GM21526 (cell line): ENCODE data around the gene UNC93B1.

ENCODE experiments used
- ATAC-seq: cut with Tn5 transposase; IDR thresholded peaks from one replicate; pipeline ENCODE4 v1.9.1; 2021; ENCODE audit warnings: moderate library complexity; ENCODE audit not compliant: unreplicated experiment, low FRiP score

UNC93B1 gene

GRCh38 chr11:68003846-68004550 lies at the start of gene UNC93B1:
Gene UNC93B1, minus strand, starts transcription at chr11:68004097. Its CDS starts 54 bp downstream, at chr11:68004043.
- ATAC-seq: no peak

- ATAC-seq: no peak
Measured at GRCh38 chr11:68053117-68053516, 49.2 kb upstream of the UNC93B1 start.

GRCh38 chr11:68052137-68052873 lies 48.4 kb upstream of the UNC93B1 start:
- ATAC-seq: no peak

- no peak for ATAC-seq
Measured at GRCh38 chr11:68051191-68052136, 47.6 kb upstream of the UNC93B1 start.

GRCh38 chr11:68050371-68050841 lies 46.5 kb upstream of the UNC93B1 start:
- no peak for ATAC-seq

GRCh38 chr11:68049509-68050370 lies 45.8 kb upstream of the UNC93B1 start:
- ATAC-seq: no peak

GRCh38 chr11:68048681-68049508 lies 45.0 kb upstream of the UNC93B1 start:
- no peak for ATAC-seq

- no peak for ATAC-seq
Measured at GRCh38 chr11:68047437-68048290, 43.8 kb upstream of the UNC93B1 start.

- ATAC-seq: no peak
Measured at GRCh38 chr11:68044898-68045351, 41.0 kb upstream of the UNC93B1 start.

GRCh38 chr11:68044145-68044813 lies 40.4 kb upstream of the UNC93B1 start:
- ATAC-seq: no peak

GRCh38 chr11:68043349-68044144 lies 39.6 kb upstream of the UNC93B1 start:
- ATAC-seq: no peak

GRCh38 chr11:68043029-68043348 lies 39.1 kb upstream of the UNC93B1 start:
- ATAC-seq: no peak

GRCh38 chr11:68042219-68043028 lies 38.5 kb upstream of the UNC93B1 start:
- ATAC-seq: no peak

- ATAC-seq: no peak
Measured at GRCh38 chr11:68041617-68042218, 37.8 kb upstream of the UNC93B1 start.

- ATAC-seq: no peak
Measured at GRCh38 chr11:68040957-68041591, 37.2 kb upstream of the UNC93B1 start.
